Skin of body (tissue), 2 donors: ENCODE measurements around the gene EXOC3L4. TPM values are rescaled to one million over a fixed set of nuclear protein-coding genes. Genes with fewer than 3 reads are reported as not detected.

ENCODE experiments used
- DNase-seq: peaks from one replicate; lab custom pipeline; 2025; lab: John Stamatoyannopoulos, UW
- total RNA-seq: library from RNA; depleted of rRNA; stranded (reverse); fragments of >200 nt; gene quantifications from one replicate; pipeline ENCODE4 v1.2.3, GENCODE V29; 2014

EXOC3L4 gene
- total RNA-seq, 1 donor from 2014 or later, result 0.30 TPM

DNA sequence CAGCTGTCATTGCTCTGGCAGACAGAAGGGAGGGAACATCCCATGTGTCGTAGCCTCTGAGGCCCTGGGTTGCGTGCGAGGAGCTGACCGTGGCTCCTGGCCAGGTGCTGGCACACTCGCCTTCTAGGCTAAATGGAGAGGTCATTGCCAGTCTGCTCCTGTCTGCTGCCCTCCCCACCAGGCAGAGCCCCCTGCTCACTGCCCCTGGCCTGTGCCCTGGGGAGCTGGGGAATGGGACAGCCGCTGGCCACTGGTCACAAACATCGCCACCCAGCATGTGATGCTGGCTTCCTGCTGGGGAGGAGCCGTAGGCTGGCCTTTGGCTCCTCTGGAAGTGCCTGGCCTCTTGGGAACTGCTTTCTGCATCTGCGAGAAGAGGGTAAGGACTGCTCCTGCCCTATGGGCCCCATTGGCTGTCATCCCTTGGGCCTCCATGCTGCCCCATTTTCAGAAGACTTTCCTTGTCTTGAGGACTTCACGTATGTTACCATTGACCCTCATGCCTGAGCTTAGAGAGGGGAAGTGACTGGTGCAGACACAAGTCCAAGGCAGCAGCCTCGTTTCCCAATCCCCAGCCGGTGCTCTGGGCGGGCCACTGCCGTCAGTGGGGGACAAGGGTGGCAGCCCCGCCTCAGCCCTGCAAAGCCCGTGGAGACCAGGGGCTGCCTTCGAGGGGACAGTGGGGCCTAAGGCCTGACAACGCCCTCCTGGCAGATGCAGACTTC lies 26.8 kb downstream of the EXOC3L4 start:
- peak; percentile 68 for DNase-seq

DNA sequence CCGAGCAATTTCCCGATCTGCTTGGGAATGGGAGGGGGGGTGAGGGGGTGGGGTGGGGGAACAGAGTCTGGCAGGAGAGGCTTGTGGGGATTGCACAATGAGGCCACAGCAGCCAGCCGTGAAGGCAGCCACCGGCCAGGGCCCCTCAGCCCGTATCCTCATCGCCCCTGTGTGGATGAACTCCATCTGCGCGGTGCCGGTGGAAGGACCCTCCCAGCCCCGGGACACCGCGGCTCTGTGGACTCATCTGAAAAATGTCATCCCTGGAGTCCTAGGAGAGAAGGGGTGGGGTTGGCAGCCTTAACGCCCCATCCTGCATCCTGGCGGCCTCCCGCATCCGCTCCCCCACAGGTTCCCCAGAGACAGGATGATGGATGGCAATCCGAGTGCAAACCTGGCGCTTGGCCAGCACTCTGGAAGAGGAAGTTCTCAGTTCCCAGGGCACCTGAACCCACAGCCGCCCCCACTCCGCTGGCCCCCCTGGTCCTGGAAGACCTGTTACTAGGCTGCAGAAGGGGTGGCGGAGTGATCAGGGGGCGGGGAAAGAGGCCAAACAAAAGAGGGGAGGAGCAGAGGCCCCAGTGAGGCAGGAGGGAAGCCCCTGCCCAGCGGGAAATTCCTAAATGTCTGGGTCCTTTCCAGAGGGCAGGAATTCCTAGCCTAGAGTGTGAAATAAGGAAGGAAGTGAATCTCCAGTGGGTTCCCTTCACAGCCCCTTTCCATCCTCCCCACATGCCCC lies 27.5 kb downstream of the EXOC3L4 start:
- peak; percentile 91 for DNase-seq

DNA sequence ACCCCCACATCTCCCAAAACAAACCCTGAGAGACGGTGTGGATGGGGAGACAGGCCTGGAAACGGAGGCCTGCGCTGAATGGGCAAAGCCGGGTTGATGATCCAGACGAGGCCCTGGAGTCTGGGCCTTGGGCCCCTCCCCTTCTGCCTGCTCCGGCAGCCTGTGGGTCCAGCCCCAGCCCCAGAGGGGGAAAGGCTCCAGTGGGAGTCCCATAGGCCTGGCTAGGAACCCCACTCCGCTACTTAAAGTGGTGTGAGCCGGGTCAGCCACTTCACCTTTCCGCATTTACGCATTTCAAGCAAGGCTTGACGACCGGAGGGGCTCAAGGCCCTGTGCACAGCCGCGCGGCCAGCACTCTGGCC lies 28.0 kb downstream of the EXOC3L4 start:
- no peak for DNase-seq

DNA sequence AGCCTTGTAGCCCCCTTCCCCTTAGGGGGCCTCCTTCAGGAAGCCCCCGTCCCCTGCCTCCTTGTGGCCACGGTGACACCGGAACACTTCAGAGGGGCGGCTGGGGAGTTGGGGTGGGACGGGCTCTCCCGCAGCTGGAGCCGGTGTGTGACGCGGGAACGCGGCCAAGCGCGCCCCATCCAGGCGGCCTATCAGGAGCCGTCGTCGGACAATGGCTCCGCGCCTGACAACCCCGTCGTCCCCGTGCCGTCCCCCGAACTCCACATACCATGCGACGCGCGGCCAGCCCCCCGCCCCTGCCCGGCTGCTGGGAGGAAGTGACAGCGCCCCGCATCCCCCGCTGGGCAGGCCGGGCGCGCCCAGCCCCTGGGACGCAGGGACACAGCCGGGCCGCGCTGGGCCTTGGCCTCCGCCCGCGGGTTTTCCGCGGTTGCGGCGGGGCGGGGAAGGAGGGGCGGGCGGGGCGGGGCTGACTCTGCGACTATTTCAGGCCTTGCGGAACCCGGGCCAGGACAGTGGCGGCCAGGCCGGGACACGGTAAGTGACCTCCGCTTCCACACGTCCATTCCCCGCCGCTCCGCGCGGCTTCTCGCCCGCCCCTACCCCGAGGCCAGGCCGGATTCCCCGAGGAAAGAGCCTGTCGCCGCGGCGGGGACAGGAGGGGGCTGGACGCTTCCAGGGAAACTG lies 28.6 kb downstream of the EXOC3L4 start, which contains the start of gene TNFAIP2:
Gene TNFAIP2, plus strand, starts transcription at position 515 of the 687 bp plus-strand sequence. CDS start 2,997 bp downstream, outside the sequence.
- DNase-seq, result no peak

DNA sequence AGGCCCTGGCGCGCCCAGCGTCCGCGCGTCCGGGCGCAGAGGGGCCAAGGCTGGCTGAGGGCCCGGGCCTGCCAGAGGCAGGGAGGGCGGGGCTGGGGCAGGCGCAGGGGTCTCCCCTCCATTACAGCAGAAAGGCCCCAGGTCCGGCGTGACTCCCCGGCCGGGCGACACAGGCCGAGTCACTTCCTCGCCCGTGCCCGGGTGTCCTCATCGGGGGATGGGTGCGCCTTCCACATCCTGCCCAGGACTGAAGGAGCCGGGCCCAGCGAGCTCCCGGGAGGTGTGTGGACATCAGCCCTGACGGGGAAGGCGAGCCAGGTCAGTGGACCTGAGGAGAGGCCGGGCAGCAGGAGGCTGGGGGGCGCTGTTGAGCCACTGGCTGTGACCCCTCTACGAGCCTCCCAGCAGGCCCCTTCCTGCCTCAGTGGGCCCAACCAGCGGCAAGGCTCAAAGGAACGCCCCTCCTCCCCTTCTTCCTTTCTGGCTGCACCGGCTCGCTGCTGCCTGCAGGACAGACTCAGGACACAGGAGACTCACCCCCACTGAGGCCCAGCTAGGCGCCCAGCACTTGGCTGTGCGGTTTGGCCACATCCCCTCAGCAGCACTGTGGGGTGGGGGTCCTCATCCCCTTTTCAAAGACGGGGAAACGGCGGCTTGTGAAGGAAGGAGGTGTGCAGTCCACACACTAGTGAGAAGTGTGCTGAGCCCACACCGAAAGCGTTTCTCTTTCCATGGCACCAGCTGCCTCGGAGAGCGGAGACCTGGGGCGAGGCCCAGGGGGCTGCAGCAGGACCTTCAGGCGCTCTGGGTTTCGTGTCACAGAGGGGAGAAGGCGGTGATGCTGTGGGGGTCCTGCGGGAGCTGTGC lies 29.3 kb downstream of the EXOC3L4 start:
- DNase-seq, result no peak

DNA sequence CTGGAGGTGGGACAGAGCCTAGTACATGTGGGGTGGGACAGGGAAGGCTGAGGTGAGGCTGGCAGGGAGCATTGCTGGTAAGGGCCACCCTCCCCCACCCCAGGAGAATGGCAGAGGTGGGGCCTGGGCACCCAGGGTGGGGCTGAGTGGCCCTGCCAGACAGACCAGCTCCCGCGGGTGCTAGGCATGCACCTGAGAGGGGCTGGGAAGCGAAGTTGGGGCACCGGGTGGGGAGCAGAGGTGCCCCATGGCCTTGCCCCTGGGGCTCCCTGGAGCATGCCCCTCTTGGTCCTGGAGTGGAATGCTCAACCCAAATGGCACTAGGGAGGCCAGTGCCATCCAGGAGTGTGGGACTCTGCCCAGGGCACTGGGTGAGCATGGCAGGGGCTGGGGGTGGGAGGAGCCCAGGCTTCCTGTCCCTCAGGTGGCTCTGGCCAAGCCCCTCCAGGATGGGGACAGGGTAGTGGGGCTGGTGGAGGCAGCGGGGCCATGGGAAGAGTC lies 30.0 kb downstream of the EXOC3L4 start:
- DNase-seq, result no peak

DNA sequence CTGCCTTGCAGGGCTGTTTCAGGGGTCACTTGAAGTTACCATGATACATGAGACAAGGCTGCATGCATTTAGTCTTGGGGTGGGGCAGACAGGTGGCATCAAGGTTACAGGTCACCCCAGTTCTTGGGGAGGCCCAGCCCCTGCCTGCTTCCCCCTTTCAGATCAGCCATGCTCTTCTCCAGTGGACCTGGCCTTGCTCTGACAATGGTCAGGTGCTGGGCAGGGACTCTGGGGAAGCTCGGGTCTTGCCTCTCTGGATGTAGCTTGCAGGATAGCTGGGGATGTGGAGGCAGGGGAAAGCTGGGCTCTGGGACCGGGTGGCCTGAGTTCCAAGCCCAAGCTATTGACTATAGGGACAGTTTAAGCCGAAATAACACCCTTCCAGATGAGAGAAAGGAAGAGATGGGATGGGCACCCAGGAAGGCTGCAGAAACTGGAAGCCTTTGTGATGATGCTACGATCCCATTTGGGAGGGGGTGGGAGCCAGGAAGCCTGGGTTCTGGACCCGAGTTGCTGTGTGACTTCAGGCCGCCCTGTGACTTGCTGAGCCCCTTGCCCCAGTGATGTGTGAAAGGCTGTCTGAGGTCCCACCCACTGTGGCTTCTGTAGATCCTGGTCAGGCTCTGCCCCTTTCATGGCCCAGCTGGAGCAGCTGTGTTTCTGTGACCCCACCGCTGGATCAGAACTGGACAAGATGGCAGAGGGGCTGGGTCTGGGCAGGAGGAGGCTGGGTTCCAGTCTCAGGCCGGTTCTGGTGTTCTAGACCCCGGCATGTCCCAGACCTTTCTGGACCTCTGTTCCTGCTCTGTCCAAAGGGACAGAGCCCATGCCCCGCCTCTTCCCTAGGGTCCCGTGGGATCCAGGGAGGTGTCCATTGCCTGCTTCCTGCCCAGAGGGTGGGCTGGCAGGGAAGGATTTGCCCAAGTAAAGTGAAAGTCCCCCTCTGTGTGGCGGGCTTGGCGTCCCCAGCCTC lies 30.9 kb downstream of the EXOC3L4 start:
- DNase-seq, result no peak

DNA sequence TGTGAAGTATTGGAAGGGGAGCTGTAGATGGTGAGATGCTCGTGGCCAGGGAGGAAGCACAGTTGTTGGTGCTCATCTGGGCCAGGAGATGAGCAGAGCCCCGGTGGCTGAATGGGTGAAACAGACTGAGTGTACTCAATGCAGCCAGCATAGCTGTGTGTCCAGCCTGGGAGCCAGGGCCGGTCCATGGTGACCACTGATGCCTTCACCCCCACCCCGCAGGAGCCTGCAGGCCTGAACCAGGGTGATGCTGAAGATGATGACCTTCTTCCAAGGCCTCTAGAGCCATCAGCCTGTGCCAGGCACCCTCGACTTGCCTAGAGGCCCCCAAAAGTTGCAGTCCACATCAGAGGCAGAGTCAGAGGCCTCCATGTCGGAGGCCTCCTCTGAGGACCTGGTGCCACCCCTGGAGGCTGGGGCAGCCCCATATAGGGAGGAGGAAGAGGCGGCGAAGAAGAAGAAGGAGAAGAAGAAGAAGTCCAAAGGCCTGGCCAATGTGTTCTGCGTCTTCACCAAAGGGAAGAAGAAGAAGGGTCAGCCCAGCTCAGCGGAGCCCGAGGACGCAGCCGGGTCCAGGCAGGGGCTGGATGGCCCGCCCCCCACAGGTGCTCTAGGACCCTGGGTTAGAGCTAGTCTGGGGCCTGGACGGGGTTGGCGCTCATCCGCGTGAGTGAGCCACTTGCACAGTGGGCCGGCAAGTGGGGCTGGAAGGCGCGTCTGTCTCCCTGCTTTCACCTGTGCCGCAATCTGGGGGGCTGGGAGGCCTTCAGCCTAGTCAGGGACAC lies 31.8 kb downstream of the EXOC3L4 start:
- DNase-seq, result no peak

DNA sequence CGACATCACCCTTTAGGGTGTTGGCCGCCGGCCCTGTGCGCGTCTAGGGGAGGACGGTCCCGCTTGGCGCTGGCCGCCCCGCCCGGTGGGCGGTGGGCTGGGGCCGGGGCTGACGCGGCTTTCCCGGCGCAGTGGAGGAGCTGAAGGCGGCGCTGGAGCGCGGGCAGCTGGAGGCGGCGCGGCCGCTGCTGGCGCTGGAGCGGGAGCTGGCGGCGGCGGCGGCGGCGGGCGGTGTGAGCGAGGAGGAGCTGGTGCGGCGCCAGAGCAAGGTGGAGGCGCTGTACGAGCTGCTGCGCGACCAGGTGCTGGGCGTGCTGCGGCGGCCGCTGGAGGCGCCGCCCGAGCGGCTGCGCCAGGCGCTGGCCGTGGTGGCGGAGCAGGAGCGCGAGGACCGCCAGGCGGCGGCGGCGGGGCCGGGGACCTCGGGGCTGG lies 32.4 kb downstream of the EXOC3L4 start:
- no peak for DNase-seq

DNA sequence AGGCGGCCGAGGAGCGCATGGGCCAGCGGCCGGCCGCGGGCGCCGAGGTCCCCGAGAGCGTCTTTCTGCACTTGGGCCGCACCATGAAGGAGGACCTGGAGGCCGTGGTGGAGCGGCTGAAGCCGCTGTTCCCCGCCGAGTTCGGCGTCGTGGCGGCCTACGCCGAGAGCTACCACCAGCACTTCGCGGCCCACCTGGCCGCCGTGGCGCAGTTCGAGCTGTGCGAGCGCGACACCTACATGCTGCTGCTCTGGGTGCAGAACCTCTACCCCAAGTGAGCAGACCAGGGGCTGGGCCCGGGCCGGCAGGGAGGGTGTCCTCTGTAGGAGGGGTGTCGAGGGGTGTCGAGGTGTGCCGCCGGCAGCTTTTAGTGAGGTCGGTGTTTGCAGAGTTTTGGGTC lies 32.8 kb downstream of the EXOC3L4 start:
- DNase-seq, result no peak

DNA sequence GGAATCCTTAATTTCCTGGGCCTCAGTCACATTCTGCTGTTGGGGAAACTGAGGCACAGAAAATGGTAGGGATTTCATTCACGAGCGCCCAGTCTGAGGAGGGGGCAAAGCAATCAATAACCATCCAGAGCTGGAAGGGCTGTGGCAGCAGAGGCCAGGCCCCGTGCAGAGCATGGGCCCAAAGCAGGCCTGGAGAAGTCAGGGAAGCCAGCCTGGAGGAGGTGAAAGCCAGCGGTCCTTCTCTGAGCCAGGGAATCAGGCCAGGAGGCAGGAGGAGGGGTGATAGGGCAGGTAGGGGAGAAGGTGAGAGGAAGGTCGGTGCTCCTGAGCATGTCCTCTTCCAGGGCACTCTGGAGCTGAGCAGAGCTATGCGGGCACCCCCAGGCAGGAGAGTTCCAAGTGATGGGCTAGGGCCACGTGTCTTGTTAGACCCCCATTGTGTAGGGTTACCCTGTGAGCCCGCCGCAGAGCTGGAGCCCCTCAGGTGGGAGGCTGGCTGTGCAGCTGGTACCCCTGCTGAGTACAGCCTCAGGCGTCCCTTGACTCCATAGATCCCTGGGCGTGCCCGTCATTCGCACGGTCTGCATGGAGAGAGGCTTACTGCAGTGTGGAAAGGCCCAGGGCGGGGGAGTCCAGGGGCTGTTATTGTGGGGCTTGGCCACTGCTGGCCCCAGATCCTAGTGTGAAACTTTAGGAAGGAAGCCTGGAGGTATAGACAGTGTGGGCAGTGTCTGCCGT lies 33.5 kb downstream of the EXOC3L4 start:
- DNase-seq, result no peak

DNA sequence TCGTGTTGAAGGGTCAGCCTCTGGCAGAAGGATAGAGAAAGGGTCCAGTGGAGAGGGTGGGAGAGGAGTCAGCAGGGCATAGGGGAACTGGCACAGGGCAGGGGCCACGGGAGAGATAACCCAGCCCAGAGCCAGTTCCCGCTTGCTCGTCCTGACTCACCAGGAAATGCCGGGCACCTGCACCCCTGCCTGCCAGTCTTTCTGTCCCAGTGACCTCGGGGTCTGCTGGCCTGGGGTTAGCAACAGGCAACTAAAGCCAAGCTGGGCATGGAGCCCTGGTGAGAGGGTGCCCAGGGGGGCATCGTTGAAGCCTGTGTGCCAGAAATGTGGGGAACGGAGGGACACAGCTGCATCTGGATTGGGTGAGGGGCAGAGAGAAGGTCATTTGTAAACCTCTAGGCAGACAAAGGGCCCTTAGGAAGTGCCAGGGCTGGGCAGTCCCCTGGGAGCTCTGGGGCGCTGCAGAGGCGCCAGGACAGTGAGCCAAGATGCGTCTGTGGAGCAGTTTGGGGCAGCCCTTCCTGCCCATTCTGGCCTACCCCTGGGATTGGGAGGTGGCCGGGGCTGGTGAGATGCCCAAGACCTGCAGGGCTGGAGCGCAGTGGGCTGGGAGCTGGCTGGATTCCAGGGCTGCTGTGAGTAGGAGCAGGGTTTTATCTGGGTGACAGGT lies 34.2 kb downstream of the EXOC3L4 start:
- no peak for DNase-seq

DNA sequence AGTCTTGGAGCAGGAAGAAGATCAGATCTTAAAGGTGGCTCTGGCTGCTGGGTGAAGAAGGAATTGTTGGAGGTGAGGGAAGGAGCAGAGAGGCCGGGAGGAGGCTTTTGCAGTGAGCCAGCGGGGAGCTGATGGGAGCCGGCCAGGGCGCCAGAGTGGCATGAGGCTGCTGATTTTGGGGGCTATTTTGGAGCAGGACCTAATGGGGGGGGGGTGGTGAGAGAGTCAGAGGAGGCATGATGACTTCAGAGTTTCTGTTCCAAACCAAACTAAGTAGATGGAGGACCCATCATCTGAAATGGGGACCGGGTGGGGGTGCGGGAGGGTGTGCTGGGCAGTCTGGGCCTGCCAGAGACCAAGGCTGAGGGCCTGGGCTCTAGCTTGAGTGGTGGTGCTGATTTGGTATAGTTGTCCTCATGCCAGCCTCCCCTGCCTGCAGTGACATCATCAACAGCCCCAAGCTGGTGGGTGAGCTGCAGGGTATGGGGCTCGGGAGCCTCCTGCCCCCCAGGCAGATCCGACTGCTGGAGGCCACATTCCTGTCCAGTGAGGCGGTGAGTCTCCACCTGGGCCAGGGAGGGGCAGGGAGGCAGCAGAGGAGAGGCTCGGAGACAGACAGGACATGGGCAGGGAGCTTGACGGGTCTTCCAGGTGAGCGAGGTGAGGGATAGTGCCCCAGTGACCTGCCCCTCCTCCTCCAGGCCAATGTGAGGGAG lies 34.9 kb downstream of the EXOC3L4 start:
- DNase-seq, result no peak

DNA sequence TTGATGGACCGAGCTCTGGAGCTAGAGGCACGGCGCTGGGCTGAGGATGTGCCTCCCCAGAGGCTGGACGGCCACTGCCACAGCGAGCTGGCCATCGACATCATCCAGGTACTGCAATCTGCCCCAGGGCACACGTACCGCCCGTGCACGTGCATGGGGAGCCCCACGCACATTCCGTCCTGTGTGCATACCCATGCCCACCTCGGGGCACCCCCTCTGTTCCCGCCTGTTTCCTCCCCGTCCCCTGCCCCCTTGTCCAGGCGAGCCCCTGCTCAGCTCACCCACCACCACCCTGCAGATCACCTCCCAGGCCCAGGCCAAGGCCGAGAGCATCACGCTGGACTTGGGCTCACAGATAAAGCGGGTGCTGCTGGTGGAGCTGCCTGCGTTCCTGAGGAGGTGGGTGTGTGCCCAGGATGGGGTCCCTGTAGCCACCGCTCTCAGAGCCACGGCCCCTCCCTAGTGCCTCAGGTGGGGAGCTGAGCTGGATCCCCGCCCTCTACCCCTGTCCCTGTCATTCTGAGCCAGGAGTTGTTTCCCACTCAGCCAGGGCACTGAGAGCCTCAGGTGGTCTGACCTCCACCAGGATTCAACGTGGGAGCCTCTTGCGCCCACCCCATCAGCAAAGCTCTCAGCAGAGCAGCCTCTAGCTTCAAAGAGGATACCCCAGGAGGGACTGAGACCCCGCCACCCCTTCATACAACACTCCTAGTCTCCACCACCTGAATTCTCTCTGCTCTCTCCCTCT lies 35.7 kb downstream of the EXOC3L4 start:
- no peak for DNase-seq

DNA sequence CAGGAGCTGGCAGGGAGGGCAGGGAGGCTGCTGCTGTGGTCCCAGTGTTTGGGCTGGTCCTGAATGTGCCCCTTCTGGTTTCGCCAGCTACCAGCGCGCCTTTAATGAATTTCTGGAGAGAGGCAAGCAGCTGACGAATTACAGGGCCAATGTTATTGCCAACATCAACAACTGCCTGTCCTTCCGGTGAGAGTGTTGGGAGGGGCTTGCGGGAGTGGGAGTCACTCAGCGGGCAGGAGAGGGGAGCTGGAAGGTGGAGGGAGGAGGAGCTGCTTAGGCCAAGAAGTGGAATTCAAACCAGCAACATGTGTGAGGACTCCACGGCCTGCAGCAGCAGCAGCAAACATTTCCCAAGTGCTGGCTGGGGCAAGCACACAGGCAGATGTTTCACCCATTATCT lies 36.4 kb downstream of the EXOC3L4 start:
- DNase-seq, result no peak

DNA sequence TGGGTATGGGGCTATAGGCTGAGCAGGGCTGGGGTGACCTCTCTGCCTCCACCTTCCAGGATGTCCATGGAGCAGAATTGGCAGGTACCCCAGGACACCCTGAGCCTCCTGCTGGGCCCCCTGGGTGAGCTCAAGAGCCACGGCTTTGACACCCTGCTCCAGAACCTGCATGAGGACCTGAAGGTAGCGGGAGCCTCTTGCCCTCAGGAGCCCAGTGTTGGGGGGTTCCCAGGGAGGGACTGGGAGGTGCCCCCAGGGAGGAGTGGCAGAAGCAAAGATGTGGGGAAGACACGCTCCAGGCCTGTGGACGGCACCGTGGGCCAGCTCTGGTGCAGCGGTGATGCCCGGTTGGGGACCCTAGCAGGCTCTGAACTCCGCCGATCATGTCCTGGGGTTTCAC lies 37.1 kb downstream of the EXOC3L4 start:
- no peak for DNase-seq
